Coronary artery (tissue), 2 donors: Measurements from ENCODE around the gene TMEM255B.
"Not testable (repeated sequence)": the region's sequence is repeated elsewhere in the genome, so short reads cannot be mapped to it uniquely, and the experiment has no call there.

Source experiments
- DNase-seq: peaks from one replicate; pipeline ENCODE4 v3.0.0-alpha.2; 2017; ENCODE audit warnings: low spot score
- H3K27ac ChIP-seq, 2 donors: fragments of 200-600 bp; sonication (generic); one replicate each; pipeline ENCODE4 v1.5.1; 2016 to 2019
- H3K4me3 ChIP-seq: fragments of 200-600 bp; sonication (generic); 2 replicates; pipeline ENCODE4 v1.5.1; 2016; ENCODE audit warnings: mild to moderate bottlenecking, moderate library complexity
- TF ChIP-seq, protein P1 (sequence below): fragments of 200-600 bp; sonication (generic); IDR thresholded peaks from one replicate; pipeline ENCODE4 v1.5.1; 2019; ENCODE audit warnings: antibody characterized with exemption

Gene TMEM255B

GRCh38 chr13:113742445-113743120, 16.4 kb upstream of the TMEM255B start:
- Histone ChIP-seq H3K4me3 (no peak overlapping the region), H3K27ac (no peak overlapping the region)
- TF ChIP-seq, protein P1, sequence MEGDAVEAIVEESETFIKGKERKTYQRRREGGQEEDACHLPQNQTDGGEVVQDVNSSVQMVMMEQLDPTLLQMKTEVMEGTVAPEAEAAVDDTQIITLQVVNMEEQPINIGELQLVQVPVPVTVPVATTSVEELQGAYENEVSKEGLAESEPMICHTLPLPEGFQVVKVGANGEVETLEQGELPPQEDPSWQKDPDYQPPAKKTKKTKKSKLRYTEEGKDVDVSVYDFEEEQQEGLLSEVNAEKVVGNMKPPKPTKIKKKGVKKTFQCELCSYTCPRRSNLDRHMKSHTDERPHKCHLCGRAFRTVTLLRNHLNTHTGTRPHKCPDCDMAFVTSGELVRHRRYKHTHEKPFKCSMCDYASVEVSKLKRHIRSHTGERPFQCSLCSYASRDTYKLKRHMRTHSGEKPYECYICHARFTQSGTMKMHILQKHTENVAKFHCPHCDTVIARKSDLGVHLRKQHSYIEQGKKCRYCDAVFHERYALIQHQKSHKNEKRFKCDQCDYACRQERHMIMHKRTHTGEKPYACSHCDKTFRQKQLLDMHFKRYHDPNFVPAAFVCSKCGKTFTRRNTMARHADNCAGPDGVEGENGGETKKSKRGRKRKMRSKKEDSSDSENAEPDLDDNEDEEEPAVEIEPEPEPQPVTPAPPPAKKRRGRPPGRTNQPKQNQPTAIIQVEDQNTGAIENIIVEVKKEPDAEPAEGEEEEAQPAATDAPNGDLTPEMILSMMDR: no peak
- DNase-seq: no peak

DNA sequence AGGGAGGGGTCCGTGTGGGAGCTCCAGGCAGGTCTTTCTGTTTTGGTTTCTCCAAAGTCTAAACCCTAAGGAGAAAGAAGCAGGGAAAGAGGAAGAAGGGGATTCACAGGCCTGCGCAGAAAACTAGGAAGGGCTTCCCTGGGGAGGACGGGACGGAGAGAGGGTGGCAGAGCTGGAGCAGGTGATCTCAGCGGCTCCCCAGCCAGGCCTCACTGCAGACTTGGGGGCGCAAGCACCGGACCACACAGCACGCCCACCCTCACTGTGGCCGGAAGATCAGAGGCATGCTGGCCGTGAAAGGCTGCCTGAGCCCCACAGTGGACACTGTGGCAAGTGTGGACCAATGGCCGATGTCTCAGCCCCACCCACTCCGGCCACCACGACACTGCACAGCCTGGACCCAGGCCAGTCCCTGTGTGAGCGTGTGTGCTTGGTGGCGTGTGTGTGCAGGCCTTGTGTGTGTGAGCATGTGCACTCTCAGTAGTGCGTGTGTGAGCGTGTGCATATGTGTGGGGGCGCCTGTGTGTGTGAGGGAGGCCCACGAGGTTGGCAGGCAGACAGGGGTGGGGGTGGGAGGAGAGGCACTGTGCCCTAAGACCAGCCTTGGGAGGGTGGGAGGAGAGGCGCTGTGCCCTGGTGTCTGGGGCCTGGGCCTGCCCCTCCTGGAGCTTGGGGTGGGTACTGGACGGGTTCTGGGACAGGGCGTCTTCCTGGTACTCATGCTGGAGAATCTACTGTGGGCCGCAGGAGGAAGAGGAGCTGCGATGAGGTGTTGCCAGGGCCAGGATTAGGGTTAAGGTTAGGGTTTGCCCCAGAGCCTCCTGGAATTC, 15.4 kb upstream of the TMEM255B start:
- DNase-seq: no peak
- TF ChIP-seq, protein P1: no peak
- no peak overlapping the region for H3K4me3 ChIP-seq

DNA sequence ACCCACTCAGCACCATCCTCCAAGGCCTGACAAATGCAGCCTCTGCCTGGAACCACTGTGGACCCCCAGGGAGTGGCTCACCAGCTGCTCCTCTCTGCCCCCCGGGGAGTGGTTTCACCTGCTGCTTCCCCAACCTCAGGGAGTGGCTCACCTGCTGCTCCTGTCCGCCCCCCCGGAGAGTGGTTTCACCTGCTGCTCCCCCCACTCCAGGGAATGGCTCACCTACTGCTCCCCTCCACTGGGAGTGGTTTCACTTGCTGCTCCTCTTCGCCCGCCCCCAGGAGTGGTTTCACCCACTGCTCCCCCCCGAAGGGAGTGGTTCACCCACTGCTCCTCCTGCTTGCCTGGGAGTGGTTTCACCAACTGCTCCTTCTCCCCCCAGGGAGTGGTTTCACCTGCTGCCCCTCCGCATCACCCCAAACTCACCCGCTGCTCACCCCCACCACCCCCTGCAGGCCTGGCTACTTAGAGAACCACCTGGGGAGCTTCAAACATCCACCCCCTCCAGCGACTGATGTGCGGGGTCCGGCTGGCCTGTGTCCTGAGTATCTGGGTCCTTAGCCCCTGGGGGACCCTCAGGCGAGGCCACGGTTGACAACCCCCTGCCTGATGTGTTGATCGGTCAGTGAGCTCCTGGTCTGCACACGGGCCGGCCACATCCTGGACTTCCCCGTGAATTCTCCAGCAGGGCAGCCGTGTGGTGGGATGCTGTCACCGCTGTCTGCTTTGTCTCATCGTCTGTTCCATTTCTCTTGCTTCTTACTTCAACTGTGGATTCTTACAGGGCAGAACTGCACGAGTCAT, 14.6 kb upstream of the TMEM255B start:
- Histone ChIP-seq H3K4me3 (no peak overlapping the region), H3K27ac (no peak overlapping the region)
- no peak for DNase-seq
- TF ChIP-seq, protein P1: no peak

More for the DNA sequence above, 15.4 kb upstream of the TMEM255B start:
- H3K27ac ChIP-seq: no peak overlapping the region

DNA sequence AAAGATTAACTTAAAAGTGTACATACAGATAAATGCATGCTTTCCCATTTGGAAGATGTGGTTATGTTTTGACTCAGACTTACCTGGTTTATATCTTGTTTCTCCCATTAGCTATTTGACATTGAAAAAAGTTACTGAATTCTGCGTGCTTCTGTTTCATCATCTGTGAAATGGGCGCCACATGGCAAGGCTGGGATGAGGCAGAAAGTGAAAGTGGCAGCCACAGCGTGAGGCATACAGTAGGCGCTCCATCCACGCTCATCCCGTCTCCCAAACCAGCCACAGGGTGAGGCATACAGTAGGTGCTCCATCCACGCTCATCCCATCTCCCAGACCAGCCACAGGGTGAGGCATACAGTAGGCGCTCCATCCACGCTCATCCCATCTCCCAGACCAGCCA, 14.0 kb upstream of the TMEM255B start:
- no peak overlapping the region for H3K27ac ChIP-seq
- TF ChIP-seq, protein P1: no peak
- DNase-seq: no peak
- H3K4me3 ChIP-seq: no peak overlapping the region

DNA sequence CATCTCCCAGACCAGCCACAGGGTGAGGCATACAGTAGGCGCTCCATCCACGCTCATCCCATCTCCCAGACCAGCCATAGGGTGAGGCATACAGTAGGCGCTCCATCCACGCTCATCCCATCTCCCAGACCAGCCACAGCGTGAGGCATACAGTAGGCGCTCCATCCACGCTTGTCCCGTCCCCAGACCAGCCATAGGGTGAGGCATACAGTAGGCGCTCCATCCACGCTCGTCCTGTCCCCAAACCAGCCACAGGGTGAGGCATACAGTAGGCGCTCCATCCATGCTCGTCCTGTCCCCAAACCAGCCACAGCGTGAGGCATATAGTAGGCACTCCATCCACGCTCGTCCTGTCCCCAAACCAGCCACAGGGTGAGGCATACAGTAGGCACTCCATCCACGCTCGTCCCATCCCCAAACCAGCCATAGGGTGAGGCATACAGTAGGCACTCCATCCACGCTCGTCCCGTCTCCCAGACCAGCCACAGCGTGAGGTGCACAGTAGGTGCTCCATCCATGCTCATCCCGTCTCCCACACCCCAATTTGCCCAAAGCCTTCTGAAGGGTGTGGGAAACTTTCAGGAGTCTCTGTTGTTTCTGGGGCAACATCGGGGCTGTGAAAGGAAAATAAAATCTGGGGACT, 13.4 kb upstream of the TMEM255B start:
- DNase-seq, H3K27ac ChIP-seq, H3K4me3 ChIP-seq: not testable (repeated sequence)

DNA sequence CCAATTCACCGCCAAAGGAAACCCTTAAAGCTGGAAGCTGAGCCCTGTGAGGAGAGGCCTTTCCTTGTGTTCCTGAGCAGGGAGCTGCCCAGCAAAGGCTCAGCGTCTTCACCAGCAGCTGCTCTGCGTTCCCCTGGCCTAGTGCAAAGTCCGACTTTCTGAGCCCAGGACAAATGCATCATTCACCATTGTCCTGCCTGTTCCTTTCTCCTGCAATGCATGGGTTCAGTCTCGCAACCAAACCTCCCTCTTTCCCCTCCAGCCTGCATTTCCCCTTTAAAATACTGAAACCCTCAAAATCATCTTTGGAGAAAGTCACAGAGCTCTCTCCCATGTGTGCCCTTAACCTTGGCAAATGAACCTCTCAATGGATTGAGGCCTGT, 12.9 kb upstream of the TMEM255B start:
- TF ChIP-seq, protein P1: no peak
- Histone ChIP-seq H3K27ac (no peak overlapping the region), H3K4me3 (no peak overlapping the region)
- no peak for DNase-seq

- H3K27ac ChIP-seq: no peak overlapping the region
Measured at GRCh38 chr13:113746671-113747070, 12.4 kb upstream of the TMEM255B start.

More at GRCh38 chr13:113746671-113747070, 12.4 kb upstream of the TMEM255B start:
- no peak for DNase-seq
- TF ChIP-seq, protein P1: no peak
- H3K4me3 ChIP-seq: no peak overlapping the region
